Spleen (tissue), 11 donors: Measurements from ENCODE around the gene ARL14EPL. TPM values are rescaled to one million over a fixed set of nuclear protein-coding genes. Genes with fewer than 3 reads are reported as not detected.

Experiments used
- DNase-seq: peaks from one replicate; pipeline ENCODE4 v3.0.0-alpha.2; 2020
- H3K27ac ChIP-seq, 8 donors: fragments of 200-600 bp; sonication (generic) in 7 of 8; 1 replicate in 4 of 8; 2 replicates in 4 of 8; pipeline versions ENCODE4 v1.5.0 to v1.8.0; 2016 to 2021; ENCODE audit warnings: inconsistent platforms in 4 of 8, mild to moderate bottlenecking in 4 of 8, moderate library complexity in 1 of 8
- H3K27me3 ChIP-seq, 7 donors: fragments of 200-600 bp; sonication (generic) in 6 of 7; replicated peaks in 1 of 7; 1 replicate in 4 of 7; 2 replicates in 3 of 7; pipeline versions ENCODE4 v1.5.0 to v1.8.0; 2016 to 2021; ENCODE audit warnings: inconsistent platforms in 3 of 7, mild to moderate bottlenecking in 1 of 7
- H3K36me3 ChIP-seq, 6 donors: fragments of 200-600 bp; sonication (generic) in 5 of 6; 1 replicate in 4 of 6; 2 replicates in 2 of 6; pipeline versions ENCODE4 v1.5.0 to v1.8.0; 2016 to 2021; ENCODE audit warnings: inconsistent platforms in 2 of 6
- H3K4me1 ChIP-seq, 6 donors: fragments of 200-600 bp; sonication (generic) in 5 of 6; 1 replicate in 3 of 6; 2 replicates in 3 of 6; pipeline versions ENCODE4 v1.5.0 to v1.8.0; 2016 to 2021; ENCODE audit warnings: inconsistent platforms in 3 of 6
- H3K4me3 ChIP-seq, 8 donors: fragments of 200-600 bp; sonication (generic) in 7 of 8; 1 replicate in 4 of 8; 2 replicates in 4 of 8; pipeline versions ENCODE4 v1.5.0 to v1.8.0; 2016 to 2021; ENCODE audit warnings: inconsistent platforms in 4 of 8, mild to moderate bottlenecking in 4 of 8, moderate library complexity in 2 of 8
- H3K9me3 ChIP-seq, 8 donors: fragments of 200-600 bp; sonication (generic) in 7 of 8; 1 replicate in 4 of 8; 2 replicates in 4 of 8; pipeline versions ENCODE4 v1.5.0 to v1.8.0; 2016 to 2021; ENCODE audit warnings: inconsistent platforms in 4 of 8
- CTCF ChIP-seq, 11 experiments: fragments of 200-600 bp in 7 of 11; fragments of 450-650 bp in 4 of 11; sonication (generic) in 4 of 11; IDR thresholded peaks in 8 of 11; conservative IDR thresholded peaks in 3 of 11; 1 replicate in 7 of 11; 2 replicates in 4 of 11; pipeline versions ENCODE4 v1.4.0 to v1.8.0; 2016 to 2021; ENCODE audit warnings: antibody characterized with exemption in 11 of 11, inconsistent platforms in 4 of 11, mild to moderate bottlenecking in 1 of 11
- POLR2A ChIP-seq, 3 donors: fragments of 450-650 bp; IDR thresholded peaks; one replicate each; pipeline ENCODE4 v1.5.1; 2017; ENCODE audit warnings: antibody characterized with exemption in 3 of 3, mild to moderate bottlenecking in 1 of 3
- POLR2AphosphoS5 ChIP-seq, 3 donors: sonication (generic); formaldehyde crosslinking; IDR thresholded peaks; one replicate each; pipeline ENCODE4 v1.5.1; 2017; ENCODE audit warnings: antibody characterized with exemption in 3 of 3
- WGBS, 5 donors: extraction: QIAGEN DNeasy Blood & Tissue Kit in 3 of 5; methylation state at CpG; one replicate each; pipeline versions ENCODE4 v1.1.5 to v1.1.7; 2013 to 2018; 5-methylcytosine and 5-hydroxymethylcytosine counted together
- intact Hi-C: fragments of 100-400 bp; cut with DNase I; formaldehyde crosslinking; loops from one replicate; pipeline ENCODE4 v1.15.0; 2023; ENCODE audit warnings: low total_unique reads
- polyA plus RNA-seq, 3 donors: library from polyadenylated mRNA; stranded (reverse); fragments of 200-250 nt; gene quantifications; one replicate each; pipeline ENCODE4 v1.2.1, GENCODE V29; 2013
- total RNA-seq, 7 donors: library from RNA; depleted of rRNA in 3 of 7; stranded (reverse); fragments of >200 nt in 3 of 7; fragmentation: NEBNext Ultra II Directional in 4 of 7; extraction: Animal tissue kit (Norgen Biotek cat#: 25700) in 4 of 7; gene quantifications; one replicate each; pipeline versions ENCODE4 v1.1.0 to v1.2.1, GENCODE V29; 2016 to 2021
- donor health status: healthy with polysubstance abuse.
- donor health status: DM: no; HTN: no; CAD: no; lungs with moderate emphysema.
- donor health status: DM: no; HTN: no; CAD: no.
- donor health status: Bipolar disorder and iron deficiency.
- donor health status: healthy.
- donor health status: DM: no; HTN: no; CAD: no.
- donor health status: DM: yes; HTN: yes; CAD: no.

ARL14EPL gene
- total and polyA plus RNA-seq, 10 donors = 0.09 to 2.9 TPM; not detected in 8

GRCh38 chr5:116075191-116075831, 43.0 kb downstream of the ARL14EPL start:
- TF ChIP-seq CTCF (IDR thresholded peaks at IDR 0.05 in 8 of 11, conservative IDR thresholded peaks at IDR 0.05 in 3 of 11) = no peak
- TF ChIP-seq POLR2A (IDR thresholded peaks at IDR 0.05) = no peak
- TF ChIP-seq POLR2AphosphoS5 (IDR thresholded peaks at IDR 0.05) = no peak
- DNase-seq = no peak
- H3K4me1 ChIP-seq = peaks cover 0 to 20% (median 8%) of the 10 kb centered on the region in 6 donors
- no peaks in the 10 kb centered on the region for H3K27me3 ChIP-seq
- intact Hi-C loops = no loop called here
- no peaks in the 10 kb centered on the region for H3K9me3 ChIP-seq
- no peak overlapping the region for H3K27ac ChIP-seq
- no peak overlapping the region for H3K4me3 ChIP-seq
- 39 to 50% (median 43%) methylated on average over 6 of the region's 6 CpGs for WGBS, 5 donors
- peaks cover 0 to 4% (median 0%) of the 10 kb centered on the region in 6 donors for H3K36me3 ChIP-seq

- H3K4me3 ChIP-seq = no peak overlapping the region
- TF ChIP-seq POLR2A (IDR thresholded peaks at IDR 0.05) = no peak
- TF ChIP-seq CTCF (IDR thresholded peaks at IDR 0.05 in 8 of 11, conservative IDR thresholded peaks at IDR 0.05 in 3 of 11) = no peak
- TF ChIP-seq POLR2AphosphoS5 (IDR thresholded peaks at IDR 0.05) = no peak
- H3K9me3 ChIP-seq = no peaks in the 10 kb centered on the region
- peaks cover 0 to 9% (median 0%) of the 10 kb centered on the region in 6 donors for H3K36me3 ChIP-seq
- H3K27ac ChIP-seq = no peak overlapping the region
- peaks cover 0 to 20% (median 8%) of the 10 kb centered on the region in 6 donors for H3K4me1 ChIP-seq
- intact Hi-C loops = no loop called here
- DNase-seq = no peak
- no peaks in the 10 kb centered on the region for H3K27me3 ChIP-seq
- 19 to 48% (median 29%) methylated on average over 1 of the region's 1 CpG for WGBS, 5 donors
Measured at GRCh38 chr5:116076496-116076895, 44.2 kb downstream of the ARL14EPL start.

GRCh38 chr5:116078199-116078598, 45.9 kb downstream of the ARL14EPL start:
- no peak overlapping the region for H3K4me3 ChIP-seq
- intact Hi-C loops = no loop called here

More at GRCh38 chr5:116078199-116078598, 45.9 kb downstream of the ARL14EPL start:
- Histone ChIP-seq H3K27me3 (no peaks in the 10 kb centered on the region), H3K27ac (no peak overlapping the region), H3K9me3 (no peaks in the 10 kb centered on the region), H3K36me3 (peaks cover 0 to 9% (median 0%) of the 10 kb centered on the region in 6 donors), H3K4me1 (peaks cover 0 to 25% (median 8%) of the 10 kb centered on the region in 6 donors)
- no peak for TF ChIP-seq CTCF (IDR thresholded peaks at IDR 0.05 in 8 of 11, conservative IDR thresholded peaks at IDR 0.05 in 3 of 11)
- no peak for DNase-seq
- WGBS, 5 donors = 85 to 90% (median 90%) methylated on average over 5 of the region's 5 CpGs
